ENCODE data around the gene SKOR2.
"Not testable (repeated sequence)": the region's sequence is repeated elsewhere in the genome, so short reads cannot be mapped to it uniquely, and the experiment has no call there.

The SKOR2 gene

DNA sequence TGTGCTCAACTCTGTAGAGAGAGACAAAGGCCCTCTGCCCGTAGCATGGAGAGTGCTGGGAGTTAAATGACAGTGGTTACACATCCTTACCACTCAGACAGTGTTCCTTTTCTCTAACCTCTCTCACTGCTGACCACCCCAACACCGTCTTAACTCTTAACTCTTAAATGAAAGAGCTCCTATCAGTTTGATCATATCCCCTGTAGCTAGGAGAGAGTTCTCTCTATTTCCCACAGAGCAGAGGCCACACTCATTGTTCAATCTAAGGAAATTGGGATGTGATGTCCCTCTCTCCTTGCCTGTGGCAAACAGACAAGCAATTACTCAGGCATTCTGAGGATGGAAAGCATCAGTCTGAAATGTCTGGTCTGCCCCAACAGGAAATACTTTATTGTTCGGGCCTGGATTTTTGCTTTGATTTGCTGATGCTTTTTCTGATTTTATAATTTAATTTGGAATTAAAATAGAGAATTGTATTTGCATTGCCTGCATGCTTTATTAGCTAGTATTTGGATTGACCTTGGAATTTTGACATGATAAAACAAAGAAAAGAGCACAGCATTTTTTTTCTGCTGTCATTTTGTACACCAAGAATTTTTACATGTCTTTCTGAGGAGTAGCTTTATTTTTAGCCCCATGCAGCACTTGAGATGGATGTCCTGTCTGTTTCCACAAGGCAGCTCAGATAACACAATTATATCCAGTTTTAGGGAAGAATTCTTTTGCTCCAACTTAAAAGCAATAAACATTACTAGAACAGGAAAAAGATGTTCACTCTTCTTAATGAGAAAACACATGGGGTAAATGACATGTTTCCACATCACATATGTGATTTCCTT, 47.6 kb downstream of the SKOR2 start:
- Histone ChIP-seq H3K36me3 (ENCODE audit: control insufficient read depth, insufficient read depth, low read length) (no peaks in the 10 kb centered on the region), H3K27me3 (replicated peaks; ENCODE audit: control insufficient read depth, insufficient read depth, low read length) (no peaks in the 10 kb centered on the region), H3K4me3 (replicated peaks; ENCODE audit: low read depth, low read length) (no peak overlapping the region)
- DNase-seq (ENCODE audit: extremely low read depth, insufficient read length): no peak
- no peak for TF ChIP-seq CTCF (IDR thresholded peaks at IDR 0.05; ENCODE audit: insufficient read depth, low read length, poor library complexity, severe bottlenecking)

- not testable (repeated sequence) for H3K36me3 ChIP-seq (ENCODE audit: control insufficient read depth, insufficient read depth, low read length); H3K4me3 ChIP-seq (replicated peaks; ENCODE audit: low read depth, low read length); DNase-seq (ENCODE audit: extremely low read depth, insufficient read length); H3K27me3 ChIP-seq (replicated peaks; ENCODE audit: control insufficient read depth, insufficient read depth, low read length)
Measured at GRCh38 chr18:47195961-47196360, 55.5 kb downstream of the SKOR2 start.

- no peaks in the 10 kb centered on the region for H3K36me3 ChIP-seq (ENCODE audit: control insufficient read depth, insufficient read depth, low read length)
- no peak for TF ChIP-seq CTCF (IDR thresholded peaks at IDR 0.05; ENCODE audit: insufficient read depth, low read length, poor library complexity, severe bottlenecking)
- DNase-seq (ENCODE audit: extremely low read depth, insufficient read length): no peak
- no peaks in the 10 kb centered on the region for H3K27me3 ChIP-seq (replicated peaks; ENCODE audit: control insufficient read depth, insufficient read depth, low read length)
- no peak overlapping the region for H3K4me3 ChIP-seq (replicated peaks; ENCODE audit: low read depth, low read length)
Measured at GRCh38 chr18:47191961-47192360, 59.5 kb downstream of the SKOR2 start.

- no peak overlapping the region for H3K4me3 ChIP-seq (replicated peaks; ENCODE audit: low read depth, low read length)
- TF ChIP-seq CTCF (IDR thresholded peaks at IDR 0.05; ENCODE audit: insufficient read depth, low read length, poor library complexity, severe bottlenecking): no peak
- H3K36me3 ChIP-seq (ENCODE audit: control insufficient read depth, insufficient read depth, low read length): no peaks in the 10 kb centered on the region
- no peaks in the 10 kb centered on the region for H3K27me3 ChIP-seq (replicated peaks; ENCODE audit: control insufficient read depth, insufficient read depth, low read length)
- no peak for DNase-seq (ENCODE audit: extremely low read depth, insufficient read length)
Measured at GRCh38 chr18:47187721-47188120, 63.7 kb downstream of the SKOR2 start.

GRCh38 chr18:47184419-47185050, 66.9 kb downstream of the SKOR2 start:
- Histone ChIP-seq H3K27me3 (replicated peaks; ENCODE audit: control insufficient read depth, insufficient read depth, low read length) (no peaks in the 10 kb centered on the region), H3K36me3 (ENCODE audit: control insufficient read depth, insufficient read depth, low read length) (no peaks in the 10 kb centered on the region), H3K4me3 (replicated peaks; ENCODE audit: low read depth, low read length) (no peak overlapping the region)
- no peak for DNase-seq (ENCODE audit: extremely low read depth, insufficient read length)
- TF ChIP-seq CTCF (IDR thresholded peaks at IDR 0.05; ENCODE audit: insufficient read depth, low read length, poor library complexity, severe bottlenecking): no peak

DNA sequence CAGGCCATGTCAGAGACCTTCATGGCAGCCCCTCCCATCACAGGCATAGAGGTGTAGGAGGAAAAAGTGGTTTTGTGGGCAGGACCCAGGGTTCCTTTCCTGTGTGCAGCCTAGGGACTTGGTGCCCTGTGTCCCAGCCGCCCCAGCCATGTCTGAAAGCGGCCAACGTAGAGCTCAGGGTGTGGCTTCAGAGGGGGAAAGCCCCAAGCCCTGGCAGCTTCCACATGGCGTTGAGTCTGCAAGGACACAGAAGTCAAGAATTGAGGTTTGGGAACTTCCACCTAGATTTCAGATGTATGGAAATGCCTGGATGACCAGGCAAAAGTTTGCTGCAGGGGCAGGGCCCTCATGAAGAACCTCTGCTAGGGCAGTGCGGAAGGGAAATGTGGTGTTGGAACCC, 69.3 kb downstream of the SKOR2 start:
- H3K36me3 ChIP-seq (ENCODE audit: control insufficient read depth, insufficient read depth, low read length); DNase-seq (ENCODE audit: extremely low read depth, insufficient read length); H3K4me3 ChIP-seq (replicated peaks; ENCODE audit: low read depth, low read length); H3K27me3 ChIP-seq (replicated peaks; ENCODE audit: control insufficient read depth, insufficient read depth, low read length): not testable (repeated sequence)
